Stimulated activated CD4-positive, alpha-beta T cell treated with anti-CD3 and anti-CD28 coated beads, Interleukin-1b, Interleukin-23, amount 100 ng/mL, for 24 hours (primary cell): ENCODE results near the gene EXOC5.

Experiments
- DNase-seq, 4 experiments: peaks; one replicate each; pipeline ENCODE4 v3.0.0-alpha.2; 2020; ENCODE audit warnings: low read depth in 4 of 4, low spot score in 1 of 4

Gene EXOC5

GRCh38 chr14:57169901-57170300 is 98.8 kb downstream of the EXOC5 start:
- DNase-seq = no peak

GRCh38 chr14:57168138-57168679 is 100.5 kb downstream of the EXOC5 start:
- no peak for DNase-seq

- no peak for DNase-seq
Observed at GRCh38 chr14:57161583-57162234, 107.0 kb downstream of the EXOC5 start.

GRCh38 chr14:57160333-57160732 is 108.4 kb downstream of the EXOC5 start:
- no peak for DNase-seq

GRCh38 chr14:57153286-57153685 is 115.4 kb downstream of the EXOC5 start:
- no peak for DNase-seq
